ENCODE results near the gene MEAK7.

GRCh38 chr16:84517366-84517765 is 12.9 kb upstream of the MEAK7 start:
- TF ChIP-seq, protein P1, sequence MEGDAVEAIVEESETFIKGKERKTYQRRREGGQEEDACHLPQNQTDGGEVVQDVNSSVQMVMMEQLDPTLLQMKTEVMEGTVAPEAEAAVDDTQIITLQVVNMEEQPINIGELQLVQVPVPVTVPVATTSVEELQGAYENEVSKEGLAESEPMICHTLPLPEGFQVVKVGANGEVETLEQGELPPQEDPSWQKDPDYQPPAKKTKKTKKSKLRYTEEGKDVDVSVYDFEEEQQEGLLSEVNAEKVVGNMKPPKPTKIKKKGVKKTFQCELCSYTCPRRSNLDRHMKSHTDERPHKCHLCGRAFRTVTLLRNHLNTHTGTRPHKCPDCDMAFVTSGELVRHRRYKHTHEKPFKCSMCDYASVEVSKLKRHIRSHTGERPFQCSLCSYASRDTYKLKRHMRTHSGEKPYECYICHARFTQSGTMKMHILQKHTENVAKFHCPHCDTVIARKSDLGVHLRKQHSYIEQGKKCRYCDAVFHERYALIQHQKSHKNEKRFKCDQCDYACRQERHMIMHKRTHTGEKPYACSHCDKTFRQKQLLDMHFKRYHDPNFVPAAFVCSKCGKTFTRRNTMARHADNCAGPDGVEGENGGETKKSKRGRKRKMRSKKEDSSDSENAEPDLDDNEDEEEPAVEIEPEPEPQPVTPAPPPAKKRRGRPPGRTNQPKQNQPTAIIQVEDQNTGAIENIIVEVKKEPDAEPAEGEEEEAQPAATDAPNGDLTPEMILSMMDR (IDR thresholded peaks at IDR 0.05; ENCODE audit: low read depth, low read length) = no peak
- TF ChIP-seq POLR2A (IDR thresholded peaks at IDR 0.05; ENCODE audit: extremely low read depth, insufficient read length) = no peak
- TF ChIP-seq, protein P2, sequence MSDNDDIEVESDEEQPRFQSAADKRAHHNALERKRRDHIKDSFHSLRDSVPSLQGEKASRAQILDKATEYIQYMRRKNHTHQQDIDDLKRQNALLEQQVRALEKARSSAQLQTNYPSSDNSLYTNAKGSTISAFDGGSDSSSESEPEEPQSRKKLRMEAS (IDR thresholded peaks at IDR 0.05; ENCODE audit: low read depth, low read length) = no peak

All from NB4 (cell line).